Measurements from ENCODE around the gene SLC66A1. TPM values are rescaled to one million over a fixed set of nuclear protein-coding genes. Genes with fewer than 3 reads are reported as not detected.

The SLC66A1 gene, protein sequence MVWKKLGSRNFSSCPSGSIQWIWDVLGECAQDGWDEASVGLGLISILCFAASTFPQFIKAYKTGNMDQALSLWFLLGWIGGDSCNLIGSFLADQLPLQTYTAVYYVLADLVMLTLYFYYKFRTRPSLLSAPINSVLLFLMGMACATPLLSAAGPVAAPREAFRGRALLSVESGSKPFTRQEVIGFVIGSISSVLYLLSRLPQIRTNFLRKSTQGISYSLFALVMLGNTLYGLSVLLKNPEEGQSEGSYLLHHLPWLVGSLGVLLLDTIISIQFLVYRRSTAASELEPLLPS
- 13.6 and 14.7 TPM in 2 replicates for total RNA-seq (ENCODE audit: low replicate concordance)

DNA sequence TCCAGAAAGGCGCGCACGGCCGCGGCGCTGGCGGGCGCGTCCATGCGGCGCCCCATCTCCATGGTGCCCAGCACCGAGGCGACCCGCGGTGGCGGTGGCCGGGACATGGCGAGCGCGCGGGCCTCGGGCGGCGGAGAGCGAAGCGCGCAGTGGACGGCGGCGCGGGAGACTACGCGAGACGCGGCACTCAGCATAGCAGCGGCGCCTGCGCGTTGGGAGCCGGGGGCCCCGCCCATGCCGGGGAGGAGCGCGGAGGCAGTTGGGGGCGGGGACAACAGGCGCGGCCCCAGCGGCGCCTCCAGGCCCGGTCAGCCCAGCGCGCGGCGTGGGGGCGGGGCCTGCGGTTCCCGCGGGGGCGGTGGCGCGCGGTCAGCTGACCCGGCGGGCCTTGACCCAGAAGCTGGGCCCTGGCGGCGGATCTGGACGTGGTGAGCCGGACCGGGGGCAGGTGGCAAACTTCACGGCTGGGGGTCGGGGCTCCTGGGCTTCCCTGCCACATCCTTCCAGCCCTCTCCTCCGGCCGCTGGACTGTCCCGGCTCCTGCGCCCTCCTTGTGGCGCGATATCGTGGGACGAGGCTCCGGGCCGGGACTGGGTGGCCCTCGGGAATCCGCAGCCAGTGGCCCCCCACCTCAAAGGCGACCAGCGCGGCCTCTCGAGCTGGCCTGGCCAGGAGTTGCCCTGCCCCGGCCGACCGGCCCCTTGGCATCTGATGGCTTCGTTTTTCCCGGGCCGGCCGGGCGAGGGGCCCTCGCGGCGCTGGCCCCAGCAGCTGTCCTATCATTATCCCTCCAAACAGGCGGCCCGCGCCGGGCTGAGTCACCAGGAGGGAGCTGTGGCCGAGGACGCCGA, at the start of gene SLC66A1, which contains the start of gene AKR7A2:
Gene SLC66A1, plus strand, starts transcription at position 396 of the 851 bp plus-strand sequence. CDS start 5,352 bp downstream, outside the sequence.
Gene AKR7A2, minus strand, starts transcription at position 214 of the 851 bp plus-strand sequence. Its CDS starts 20 bp downstream, at position 194.

GRCh38 chr1:19288324-19289241, 23.5 kb upstream of the SLC66A1 start, which contains the start of gene AKR7A3:
Gene AKR7A3 (minus strand): TSS chr1:19288770. CDS start chr1:19288709, 61 bp downstream.

Other genes with a start within 250 kb of the SLC66A1 start
- 61.0 and 63.1 TPM in 2 replicates for gene UBR4, start 102.1 kb upstream of the SLC66A1 start, total RNA-seq (ENCODE audit: low replicate concordance)
- gene EMC1, start 60.8 kb upstream of the SLC66A1 start, total RNA-seq (ENCODE audit: low replicate concordance): 55.5 and 79.1 TPM in 2 replicates
- 11.3 and 20.7 TPM in 2 replicates for gene MRTO4, start 60.5 kb upstream of the SLC66A1 start, total RNA-seq (ENCODE audit: low replicate concordance)
- gene AKR7A3, start 23.6 kb upstream of the SLC66A1 start, total RNA-seq (ENCODE audit: low replicate concordance): 0.12 and 0.15 TPM in 2 replicates
- 44.9 and 66.7 TPM in 2 replicates for gene AKR7A2, start 182 bp upstream of the SLC66A1 start, total RNA-seq (ENCODE audit: low replicate concordance)
- 99.0 and 126 TPM in 2 replicates for gene CAPZB, start 173.2 kb downstream of the SLC66A1 start, total RNA-seq (ENCODE audit: low replicate concordance)